ENCODE results near the gene XPR1.

Gene XPR1

DNA sequence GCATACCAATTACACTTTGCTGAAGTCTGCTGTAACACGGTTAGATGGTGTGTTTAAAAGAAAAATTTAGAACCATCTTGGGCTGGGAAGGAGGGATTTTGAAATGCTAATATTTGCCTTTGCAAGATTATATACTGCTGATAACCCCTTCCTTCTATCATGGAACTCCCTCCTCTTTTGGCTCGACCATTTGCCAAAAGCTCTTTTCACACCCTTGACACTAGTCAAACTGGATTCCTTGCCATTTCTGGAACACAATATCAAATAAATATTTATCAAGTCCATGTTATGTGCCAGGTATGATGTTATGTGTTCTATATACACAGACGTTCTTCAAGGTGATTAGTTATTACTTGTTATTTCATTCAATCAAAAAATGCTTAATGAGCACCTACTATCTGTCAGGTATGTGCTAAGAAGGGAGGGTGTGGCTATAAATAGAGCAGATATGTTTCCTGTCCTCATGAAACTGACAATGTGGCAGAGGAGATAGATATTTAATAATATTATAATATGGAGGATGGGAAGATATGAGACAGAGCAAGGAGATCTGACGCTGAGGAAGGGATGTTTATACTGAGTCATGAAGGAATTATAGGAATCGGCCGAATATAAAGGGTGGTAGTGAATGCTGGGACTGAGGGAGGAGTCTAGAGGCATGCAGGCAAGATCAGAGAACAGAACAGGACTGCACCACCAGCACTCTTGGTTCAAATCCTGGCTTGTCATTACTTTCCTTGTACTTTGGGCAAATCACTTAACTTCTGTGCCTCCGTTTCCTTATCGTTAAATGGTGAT lies 16.1 kb upstream of the XPR1 start:
- DNase-seq, result no peak

- DNase-seq, result no peak
Measured at GRCh38 chr1:180616439-180616838, 15.4 kb upstream of the XPR1 start.

- no peak for DNase-seq
Measured at GRCh38 chr1:180617774-180618395, 13.9 kb upstream of the XPR1 start.

- DNase-seq, result no peak
Measured at GRCh38 chr1:180620581-180620980, 11.2 kb upstream of the XPR1 start.

DNA sequence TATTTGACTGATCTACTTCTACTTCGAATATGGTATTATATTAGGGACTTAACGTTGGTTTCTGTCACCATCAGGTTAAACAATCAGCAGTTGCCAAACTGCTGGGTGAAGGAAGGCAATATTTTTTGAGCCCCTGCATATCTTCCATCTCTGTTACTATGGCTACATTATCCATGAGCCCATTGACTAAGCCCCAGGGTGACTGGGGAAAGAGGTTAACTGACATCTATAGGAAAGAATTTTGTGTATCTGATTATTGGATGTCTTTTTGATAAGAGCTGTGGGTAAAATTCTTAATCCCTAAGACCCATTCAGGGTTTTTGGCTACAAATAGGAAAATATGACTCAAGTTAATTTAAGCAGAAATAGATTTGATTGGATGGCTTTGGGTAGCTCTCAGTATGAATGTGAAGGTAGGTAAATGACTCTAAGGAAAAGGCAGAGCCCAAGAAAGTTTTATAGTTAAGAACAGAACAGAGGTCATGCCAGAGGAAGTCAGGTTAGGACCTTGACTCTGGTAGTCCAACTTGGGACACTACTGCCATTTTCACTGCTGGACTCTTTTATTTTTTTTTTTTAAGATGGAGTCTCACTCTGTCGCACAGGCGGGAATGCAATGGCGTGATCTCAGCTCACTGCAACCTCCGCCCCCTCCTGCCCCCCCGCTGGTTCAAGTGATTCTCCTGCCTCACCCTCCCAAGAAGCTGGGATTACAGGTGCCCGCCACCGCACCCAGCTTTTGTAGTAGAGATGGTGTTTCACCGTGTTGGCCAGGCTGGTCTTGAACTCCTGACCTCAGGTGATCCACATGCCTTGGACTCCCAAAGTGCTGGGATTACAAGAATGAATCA lies 8.9 kb upstream of the XPR1 start:
- DNase-seq, result no peak

- no peak for DNase-seq
Measured at GRCh38 chr1:180623579-180624347, 8.1 kb upstream of the XPR1 start.

- DNase-seq, result no peak
Measured at GRCh38 chr1:180626711-180627110, 5.1 kb upstream of the XPR1 start.

DNA sequence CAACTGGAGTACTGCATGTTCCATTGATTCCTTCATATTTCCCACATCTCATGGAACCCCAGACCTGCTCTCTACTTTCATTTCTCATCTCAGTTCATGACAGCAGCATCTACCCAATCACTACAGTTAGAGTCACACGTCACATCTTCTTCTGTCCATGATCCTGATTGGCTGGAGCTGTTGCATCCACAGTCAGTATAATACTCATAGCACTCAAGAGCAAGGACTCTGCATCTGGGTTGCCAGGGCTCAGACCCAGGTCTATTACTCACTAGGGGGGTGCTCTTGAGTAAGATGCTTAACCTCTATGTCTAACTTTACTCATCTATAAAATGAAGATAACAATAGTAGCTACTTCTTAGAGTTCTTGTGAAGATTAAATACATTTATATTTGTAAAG lies 4.4 kb upstream of the XPR1 start:
- DNase-seq, result no peak

- no peak for DNase-seq
Measured at GRCh38 chr1:180628646-180629045, 3.2 kb upstream of the XPR1 start.

GRCh38 chr1:180630408-180631193 lies 1.2 kb upstream of the XPR1 start:
- DNase-seq, result no peak

- no peak for DNase-seq
Measured at GRCh38 chr1:180631194-180631765, 542 bp upstream of the XPR1 start.

DNA sequence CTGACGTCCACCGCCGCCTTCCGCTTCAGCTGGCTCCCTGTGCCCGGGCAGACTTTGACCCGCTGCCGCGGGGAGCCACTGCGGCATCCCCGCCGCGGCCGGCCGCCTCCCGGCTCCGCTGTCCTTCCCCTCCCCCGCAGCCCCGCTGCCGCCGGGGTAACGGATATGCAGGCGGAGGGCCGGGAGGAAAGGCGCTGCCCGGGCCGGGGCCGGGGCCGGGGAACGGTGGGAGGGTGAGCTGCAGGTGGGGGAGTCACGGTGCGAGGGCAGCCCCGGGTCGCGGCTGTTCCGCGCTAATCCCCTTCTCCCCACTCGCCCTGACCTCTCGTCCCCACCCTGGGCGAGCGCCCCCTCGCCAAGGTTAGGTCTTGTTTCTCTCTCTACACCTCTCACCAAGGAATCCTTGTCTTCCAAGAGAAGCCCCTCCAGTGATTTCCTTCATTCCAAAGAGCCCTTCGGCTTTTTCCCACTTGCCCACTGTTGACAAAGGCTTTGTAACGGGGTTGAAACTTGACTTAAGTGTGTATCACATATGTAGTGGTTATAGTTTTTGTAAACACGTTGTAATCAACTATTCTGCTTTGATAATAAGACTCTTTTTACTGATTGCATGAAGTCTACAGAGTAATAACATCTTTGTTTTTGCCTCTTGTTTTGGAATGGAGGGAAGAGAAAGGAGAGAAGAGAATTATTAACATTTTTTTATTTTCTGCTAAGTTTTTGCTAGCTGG lies 669 bp downstream of the XPR1 start:
- DNase-seq, result no peak

DNA sequence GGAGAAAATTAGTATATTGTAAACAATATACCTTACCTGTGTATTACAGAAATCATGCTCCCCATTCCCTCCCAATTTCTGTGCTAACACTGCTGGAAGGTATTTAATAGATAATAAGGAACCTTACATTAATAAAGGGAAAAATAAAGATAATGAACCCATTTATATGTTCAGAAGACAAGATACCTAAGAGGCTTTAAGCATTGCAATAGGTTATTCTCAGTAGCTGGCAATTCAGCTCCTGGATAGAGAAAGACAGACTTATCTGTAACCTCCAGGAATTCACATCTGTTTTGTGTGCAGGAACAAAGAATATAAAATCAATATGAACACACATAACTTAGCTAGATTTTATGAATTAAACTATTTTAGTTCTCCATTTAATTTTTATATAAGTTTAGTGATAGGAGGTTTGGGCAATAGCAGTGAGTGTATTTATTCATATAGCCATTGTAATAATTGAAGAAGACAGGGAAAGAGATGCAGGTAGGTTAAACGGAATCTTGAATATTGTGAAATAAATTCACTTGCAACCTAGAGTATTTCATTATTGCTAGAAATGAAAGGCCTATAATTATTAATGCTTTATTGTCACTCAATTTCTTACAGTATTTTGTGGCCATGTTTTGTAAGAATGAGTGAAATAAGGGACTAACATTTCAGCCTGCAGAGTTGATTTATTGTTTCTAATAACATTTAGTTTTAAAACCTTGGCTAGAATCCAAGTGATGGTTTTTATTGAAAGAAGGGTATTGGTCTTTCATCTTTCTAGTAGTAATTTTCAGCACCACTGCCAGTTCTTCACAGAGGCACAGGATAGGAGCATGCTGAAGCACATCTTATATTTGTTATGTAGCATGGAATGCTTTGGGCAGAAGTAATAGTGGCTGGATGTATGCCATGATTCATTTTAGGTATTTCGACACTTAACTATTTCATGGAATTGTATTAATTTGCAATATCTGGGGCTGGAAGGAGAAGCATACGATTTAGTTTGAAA lies 1.5 kb downstream of the XPR1 start:
- DNase-seq, result no peak

GRCh38 chr1:180636138-180636537 lies 4.3 kb downstream of the XPR1 start:
- no peak for DNase-seq

DNA sequence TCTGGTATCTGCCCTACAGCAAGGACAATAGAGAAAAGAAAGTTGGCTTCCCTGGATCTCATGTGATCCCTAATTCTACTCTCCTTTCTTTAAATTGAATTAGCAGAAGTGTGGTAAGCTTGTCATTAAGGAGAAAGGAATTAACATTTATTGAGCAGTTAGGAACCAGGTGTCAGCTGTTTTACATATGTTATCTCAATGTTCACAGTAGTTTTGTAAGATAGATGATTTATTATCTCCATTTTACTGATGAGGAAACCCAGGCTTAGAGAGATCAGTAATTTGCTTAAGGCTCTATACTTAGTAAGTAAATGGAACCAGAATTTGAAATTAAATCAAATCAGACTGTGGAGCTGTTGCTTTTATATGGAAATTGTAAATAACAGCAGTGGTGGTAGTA lies 8.0 kb downstream of the XPR1 start:
- DNase-seq, result no peak

DNA sequence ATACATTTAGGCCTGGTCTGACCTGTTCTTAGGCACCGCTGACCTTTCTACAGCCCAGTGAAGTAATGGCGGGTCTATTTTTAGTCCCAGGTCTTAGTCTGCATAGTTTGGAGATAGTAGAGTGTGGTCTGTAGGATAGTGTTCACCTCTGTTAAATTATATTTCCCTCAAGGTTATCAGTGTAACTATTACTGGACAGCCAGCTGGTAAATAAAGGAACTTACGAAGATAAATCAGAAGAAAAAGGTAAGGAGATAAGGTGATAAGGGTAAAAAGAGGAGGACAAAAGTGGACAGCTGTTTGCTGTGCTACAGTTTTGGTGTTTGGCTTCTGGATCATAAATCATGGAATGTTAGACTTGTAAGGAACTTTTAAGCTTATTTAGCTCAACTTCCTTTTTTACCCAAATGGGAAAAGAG lies 8.7 kb downstream of the XPR1 start:
- DNase-seq, result no peak

- DNase-seq, result no peak
Measured at GRCh38 chr1:180641662-180642061, 9.8 kb downstream of the XPR1 start.

- no peak for DNase-seq
Measured at GRCh38 chr1:180642781-180643180, 11.0 kb downstream of the XPR1 start.

- DNase-seq, result peak; percentile 54
Measured at GRCh38 chr1:180643693-180644092, 11.9 kb downstream of the XPR1 start.
